B cell (primary cell): ENCODE data around the gene TRMT112.

Experiments
- CTCF ChIP-seq: fragments of 200-600 bp; IDR thresholded peaks from one replicate; pipeline ENCODE4 v1.8.0; 2022; ENCODE audit warnings: antibody characterized with exemption, mild to moderate bottlenecking
- EZH2 ChIP-seq: IDR thresholded peaks from 2 replicates; pipeline ENCODE4 v1.6.1; 2012; ENCODE audit warnings: borderline replicate concordance, low read depth, mild to moderate bottlenecking, moderate library complexity, low read length; ENCODE audit not compliant: insufficient read depth, poor library complexity, severe bottlenecking

DNA sequence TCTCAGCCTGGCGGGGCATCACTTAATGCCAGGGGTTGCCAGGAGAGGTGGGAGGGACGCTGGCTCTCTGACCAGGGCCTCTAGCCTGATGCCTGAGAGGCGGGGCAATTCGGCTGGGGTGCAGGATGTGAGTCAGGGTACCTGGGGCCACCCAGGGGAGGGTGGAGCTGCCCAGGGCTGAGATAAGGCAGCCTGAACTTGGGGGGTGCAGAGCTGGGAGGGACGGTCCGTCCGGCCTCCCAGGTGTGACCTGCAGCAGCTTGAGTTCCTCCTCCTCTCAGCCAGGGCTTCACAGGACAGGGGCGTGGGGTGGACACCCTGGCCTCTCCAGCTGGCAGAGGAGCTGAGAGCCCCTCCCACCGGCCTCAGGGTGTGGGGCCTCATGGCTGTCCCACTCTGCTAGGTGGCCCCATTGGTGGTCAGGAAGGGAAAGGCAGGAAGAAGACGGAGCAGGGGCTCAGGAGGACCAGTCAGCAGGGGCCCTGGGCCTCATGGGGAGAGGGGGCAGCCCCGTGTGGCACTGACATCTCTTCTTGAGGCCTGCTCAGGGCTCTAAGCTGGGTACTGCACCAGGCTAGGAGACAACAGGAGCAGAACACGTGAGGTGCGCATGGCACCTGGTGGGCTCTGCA lies 40.7 kb upstream of the TRMT112 start:
- TF ChIP-seq EZH2: no peak
- TF ChIP-seq CTCF: no peak
